GM23338 (cell line): ENCODE data around the gene ZBTB7A.

Source experiments
- CREB1 ChIP-seq: fragments of 250-450 bp; sonication (Bioruptor Pico); IDR thresholded peaks from 2 replicates; pipeline ENCODE4 v1.5.0; 2020; ENCODE audit warnings: low read depth, mild to moderate bottlenecking, moderate library complexity
- EZH2 ChIP-seq: fragments of 200-600 bp; sonication (generic); IDR thresholded peaks from one replicate; pipeline ENCODE4 v1.8.0; 2017; ENCODE audit warnings: antibody characterized with exemption, mild to moderate bottlenecking, low read depth; ENCODE audit not compliant: unreplicated experiment
- EZH2phosphoT487 ChIP-seq: fragments of 200-600 bp; sonication (generic); IDR thresholded peaks from one replicate; pipeline ENCODE4 v1.8.1; 2018; ENCODE audit warnings: antibody characterized with exemption; ENCODE audit not compliant: unreplicated experiment
- JUNB ChIP-seq: IDR thresholded peaks from one replicate; pipeline ENCODE4 v1.6.1; 2016; ENCODE audit warnings: antibody characterized with exemption; ENCODE audit not compliant: unreplicated experiment
- POLR2AphosphoS5 ChIP-seq: IDR thresholded peaks from 2 replicates; pipeline ENCODE4 v1.6.1; 2016; ENCODE audit warnings: antibody characterized with exemption, low read depth
- TF ChIP-seq, protein P1 (sequence below), 2 experiments: fragments of 200-600 bp in 1 of 2; sonication (generic) in 1 of 2; conservative IDR thresholded peaks; 2 replicates each; pipeline versions ENCODE4 v1.5.1 to v1.6.1; 2016 to 2017; ENCODE audit warnings: antibody characterized with exemption in 2 of 2, low read depth in 2 of 2, mild to moderate bottlenecking in 2 of 2, moderate library complexity in 1 of 2
- TF ChIP-seq, protein P2 (sequence below): IDR thresholded peaks from one replicate; pipeline ENCODE4 v1.6.1; 2018; ENCODE audit warnings: antibody characterized with exemption; ENCODE audit not compliant: unreplicated experiment

DNA sequence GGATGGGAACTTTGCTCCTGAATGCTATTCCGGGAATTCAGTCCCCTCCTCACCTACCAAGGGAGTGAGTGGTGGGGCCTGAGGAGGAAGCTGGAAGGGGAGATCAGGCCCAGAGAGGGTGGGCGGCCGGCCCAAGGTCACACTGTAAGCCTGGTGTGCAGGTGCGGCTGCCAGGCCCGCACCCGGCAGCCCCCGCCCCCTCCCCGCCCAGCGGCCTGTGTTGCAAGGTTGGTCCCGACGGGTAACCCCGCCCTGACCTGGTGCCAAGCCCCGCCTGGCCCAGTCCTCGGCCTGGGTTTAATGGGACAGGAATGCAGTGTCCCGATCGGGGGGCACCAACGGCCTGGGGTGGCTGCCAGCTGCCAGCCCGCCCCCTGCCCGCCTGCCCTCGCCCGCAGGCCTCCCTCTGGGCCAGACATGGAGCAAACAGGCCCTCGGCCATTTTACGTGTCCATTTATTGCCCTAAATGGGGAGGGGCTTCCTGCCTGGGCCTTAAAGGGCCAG is 5.5 kb downstream of the ZBTB7A start:
- TF ChIP-seq, protein P1, sequence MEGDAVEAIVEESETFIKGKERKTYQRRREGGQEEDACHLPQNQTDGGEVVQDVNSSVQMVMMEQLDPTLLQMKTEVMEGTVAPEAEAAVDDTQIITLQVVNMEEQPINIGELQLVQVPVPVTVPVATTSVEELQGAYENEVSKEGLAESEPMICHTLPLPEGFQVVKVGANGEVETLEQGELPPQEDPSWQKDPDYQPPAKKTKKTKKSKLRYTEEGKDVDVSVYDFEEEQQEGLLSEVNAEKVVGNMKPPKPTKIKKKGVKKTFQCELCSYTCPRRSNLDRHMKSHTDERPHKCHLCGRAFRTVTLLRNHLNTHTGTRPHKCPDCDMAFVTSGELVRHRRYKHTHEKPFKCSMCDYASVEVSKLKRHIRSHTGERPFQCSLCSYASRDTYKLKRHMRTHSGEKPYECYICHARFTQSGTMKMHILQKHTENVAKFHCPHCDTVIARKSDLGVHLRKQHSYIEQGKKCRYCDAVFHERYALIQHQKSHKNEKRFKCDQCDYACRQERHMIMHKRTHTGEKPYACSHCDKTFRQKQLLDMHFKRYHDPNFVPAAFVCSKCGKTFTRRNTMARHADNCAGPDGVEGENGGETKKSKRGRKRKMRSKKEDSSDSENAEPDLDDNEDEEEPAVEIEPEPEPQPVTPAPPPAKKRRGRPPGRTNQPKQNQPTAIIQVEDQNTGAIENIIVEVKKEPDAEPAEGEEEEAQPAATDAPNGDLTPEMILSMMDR (conservative IDR thresholded peaks at IDR 0.05; ENCODE audit: low read depth in 2 of 2) = no peak
- TF ChIP-seq POLR2AphosphoS5 = no peak
- TF ChIP-seq JUNB = no peak
- TF ChIP-seq CREB1 (CRISPR knock-in tag) = no peak
- no peak for TF ChIP-seq EZH2phosphoT487
- no peak for TF ChIP-seq EZH2
- TF ChIP-seq, protein P2, sequence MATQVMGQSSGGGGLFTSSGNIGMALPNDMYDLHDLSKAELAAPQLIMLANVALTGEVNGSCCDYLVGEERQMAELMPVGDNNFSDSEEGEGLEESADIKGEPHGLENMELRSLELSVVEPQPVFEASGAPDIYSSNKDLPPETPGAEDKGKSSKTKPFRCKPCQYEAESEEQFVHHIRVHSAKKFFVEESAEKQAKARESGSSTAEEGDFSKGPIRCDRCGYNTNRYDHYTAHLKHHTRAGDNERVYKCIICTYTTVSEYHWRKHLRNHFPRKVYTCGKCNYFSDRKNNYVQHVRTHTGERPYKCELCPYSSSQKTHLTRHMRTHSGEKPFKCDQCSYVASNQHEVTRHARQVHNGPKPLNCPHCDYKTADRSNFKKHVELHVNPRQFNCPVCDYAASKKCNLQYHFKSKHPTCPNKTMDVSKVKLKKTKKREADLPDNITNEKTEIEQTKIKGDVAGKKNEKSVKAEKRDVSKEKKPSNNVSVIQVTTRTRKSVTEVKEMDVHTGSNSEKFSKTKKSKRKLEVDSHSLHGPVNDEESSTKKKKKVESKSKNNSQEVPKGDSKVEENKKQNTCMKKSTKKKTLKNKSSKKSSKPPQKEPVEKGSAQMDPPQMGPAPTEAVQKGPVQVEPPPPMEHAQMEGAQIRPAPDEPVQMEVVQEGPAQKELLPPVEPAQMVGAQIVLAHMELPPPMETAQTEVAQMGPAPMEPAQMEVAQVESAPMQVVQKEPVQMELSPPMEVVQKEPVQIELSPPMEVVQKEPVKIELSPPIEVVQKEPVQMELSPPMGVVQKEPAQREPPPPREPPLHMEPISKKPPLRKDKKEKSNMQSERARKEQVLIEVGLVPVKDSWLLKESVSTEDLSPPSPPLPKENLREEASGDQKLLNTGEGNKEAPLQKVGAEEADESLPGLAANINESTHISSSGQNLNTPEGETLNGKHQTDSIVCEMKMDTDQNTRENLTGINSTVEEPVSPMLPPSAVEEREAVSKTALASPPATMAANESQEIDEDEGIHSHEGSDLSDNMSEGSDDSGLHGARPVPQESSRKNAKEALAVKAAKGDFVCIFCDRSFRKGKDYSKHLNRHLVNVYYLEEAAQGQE = no peak
